Effector CD4-positive, alpha-beta T cell (primary cell): ENCODE measurements around the gene ZBTB7A.

Experiments
- DNase-seq: peaks from one replicate; pipeline ENCODE4 v3.0.0-alpha.2; 2020

The ZBTB7A gene

DNA sequence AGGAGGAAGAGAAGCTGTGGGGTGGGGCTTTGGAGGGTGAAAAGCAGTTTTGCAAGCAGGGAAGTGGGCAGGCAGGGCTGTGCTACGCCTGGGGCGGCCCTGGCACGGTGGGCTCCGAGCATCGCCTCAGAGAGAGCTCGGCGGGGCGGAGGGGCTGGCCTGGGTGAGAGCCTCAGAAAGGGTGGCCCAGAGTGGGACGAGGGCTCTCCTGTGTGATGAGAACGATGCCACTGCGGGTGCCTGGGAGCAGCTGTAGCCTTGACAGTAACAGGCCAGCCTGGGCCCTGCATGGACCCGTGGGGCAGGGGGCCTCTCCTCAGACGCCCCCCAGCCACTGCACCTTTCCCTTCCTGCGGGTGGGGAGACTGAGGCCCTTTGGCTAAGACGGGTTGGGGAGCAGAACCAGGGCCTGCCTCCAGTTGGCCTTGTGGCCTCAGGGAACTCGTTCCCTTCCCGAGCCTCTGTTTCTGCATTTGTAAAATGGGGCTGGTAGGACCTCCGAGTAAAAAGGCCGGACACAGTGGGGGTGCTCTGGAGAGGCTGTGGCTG lies 31.6 kb downstream of the ZBTB7A start:
- DNase-seq: no peak

- no peak for DNase-seq
These were observed 32.4 kb downstream of the ZBTB7A start for GRCh38 chr19:4034048-4035017.

DNA sequence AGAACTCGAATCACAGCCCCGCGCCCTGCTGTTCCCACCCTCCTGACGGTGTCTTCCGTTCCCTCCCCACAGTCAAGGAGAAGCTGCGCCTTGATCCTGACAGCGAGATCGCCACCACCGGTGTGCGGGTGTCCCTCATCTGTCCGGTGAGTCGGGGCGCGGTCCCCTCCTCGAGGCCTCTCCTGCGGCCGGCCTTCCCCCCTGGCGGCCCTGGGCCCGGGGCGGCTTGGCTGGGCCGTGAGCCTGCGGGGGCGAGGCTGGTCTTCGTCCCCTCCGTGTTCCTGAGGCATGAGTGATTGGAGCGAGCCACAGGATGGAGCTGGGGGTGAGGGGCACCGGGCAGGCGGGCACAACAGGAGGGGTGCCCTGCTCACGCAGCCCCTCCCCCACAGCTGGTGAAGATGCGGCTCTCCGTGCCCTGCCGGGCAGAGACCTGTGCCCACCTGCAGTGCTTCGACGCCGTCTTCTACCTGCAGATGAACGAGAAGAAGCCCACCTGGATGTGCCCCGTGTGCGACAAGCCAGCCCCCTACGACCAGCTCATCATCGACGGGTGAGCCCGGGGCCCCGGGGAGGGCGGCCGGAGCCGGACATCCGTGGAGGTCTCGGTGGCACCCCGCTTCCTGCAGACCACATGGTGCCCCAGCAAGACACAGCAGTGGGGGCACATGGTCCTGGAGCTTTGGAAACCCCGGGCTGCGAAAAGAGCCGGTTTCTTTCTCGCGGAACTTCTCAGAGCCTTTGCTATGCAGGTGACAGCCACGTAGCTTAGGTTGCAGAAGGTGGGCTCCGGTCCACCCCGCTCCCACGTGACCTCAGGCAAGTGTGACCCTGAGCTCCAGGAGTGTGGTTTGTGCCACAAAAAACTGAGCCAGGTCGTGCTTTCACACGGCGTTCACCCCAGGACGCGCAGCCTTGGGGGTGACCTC lies 33.4 kb downstream of the ZBTB7A start:
- DNase-seq: no peak

GRCh38 chr19:4032436-4032835 lies 34.3 kb downstream of the ZBTB7A start:
- no peak for DNase-seq

GRCh38 chr19:4031420-4031819 lies 35.3 kb downstream of the ZBTB7A start:
- no peak for DNase-seq

GRCh38 chr19:4030981-4031380 lies 35.7 kb downstream of the ZBTB7A start:
- DNase-seq: no peak

GRCh38 chr19:4030552-4030951 lies 36.1 kb downstream of the ZBTB7A start:
- no peak for DNase-seq

- no peak for DNase-seq
These were observed 37.5 kb downstream of the ZBTB7A start for GRCh38 chr19:4029247-4029614.

DNA sequence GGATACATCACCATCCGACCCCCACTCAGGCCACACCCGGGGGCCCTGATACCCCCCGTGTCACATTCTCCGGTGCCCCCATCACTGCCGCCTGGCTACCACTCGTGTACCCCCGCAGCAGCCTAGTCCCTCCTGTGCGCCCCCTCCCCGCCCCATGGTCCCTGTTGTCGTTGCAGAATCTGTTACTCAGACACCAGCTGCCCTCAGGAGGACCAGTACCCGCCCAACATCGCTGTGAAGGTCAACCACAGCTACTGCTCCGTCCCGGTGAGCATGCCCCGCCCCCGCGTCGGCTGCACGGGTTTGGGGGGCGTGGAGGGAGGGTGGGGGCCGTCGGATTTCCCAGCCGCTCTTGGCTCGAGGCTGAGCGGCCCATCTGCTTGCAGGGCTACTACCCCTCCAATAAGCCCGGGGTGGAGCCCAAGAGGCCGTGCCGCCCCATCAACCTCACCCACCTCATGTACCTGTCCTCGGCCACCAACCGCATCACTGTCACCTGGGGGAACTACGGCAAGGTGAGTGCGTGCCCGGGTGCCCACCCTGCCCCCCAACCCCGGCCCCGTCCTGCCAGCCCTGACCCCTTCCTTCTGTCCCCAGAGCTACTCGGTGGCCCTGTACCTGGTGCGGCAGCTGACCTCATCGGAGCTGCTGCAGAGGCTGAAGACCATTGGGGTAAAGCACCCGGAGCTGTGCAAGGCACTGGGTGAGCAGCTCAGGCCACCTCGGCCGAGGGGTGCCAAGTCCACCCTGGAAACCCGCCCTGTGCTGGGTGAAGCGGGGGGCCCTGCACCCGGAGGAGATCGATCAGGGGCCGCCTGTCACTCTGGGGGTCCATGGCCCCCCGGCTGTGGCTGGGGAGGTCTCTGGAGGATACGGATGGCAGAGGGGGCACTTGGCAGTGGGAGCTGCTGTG lies 38.1 kb downstream of the ZBTB7A start:
- DNase-seq: no peak

- no peak for DNase-seq
These were observed 39.6 kb downstream of the ZBTB7A start for GRCh38 chr19:4027146-4027545.

DNA sequence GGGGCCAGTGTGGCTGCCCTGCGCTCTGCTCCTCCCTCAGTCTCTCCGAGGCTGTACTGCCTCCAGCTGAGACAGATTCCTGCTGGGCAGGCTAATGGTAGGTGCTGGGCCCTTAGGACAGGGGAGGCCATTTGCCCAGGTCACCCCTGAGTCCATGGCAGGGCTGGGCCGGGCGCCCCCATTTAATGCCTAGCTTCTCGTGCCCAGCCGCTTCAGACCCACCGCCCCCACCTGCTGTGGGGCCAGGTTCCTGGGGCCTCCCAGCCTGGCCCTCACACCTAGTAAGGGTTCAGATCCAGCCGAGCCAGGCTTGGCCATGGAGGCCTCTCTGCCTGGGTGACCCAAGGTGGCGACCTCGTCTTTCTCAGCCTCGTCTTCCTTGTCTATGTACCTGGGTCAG lies 41.4 kb downstream of the ZBTB7A start:
- no peak for DNase-seq

DNA sequence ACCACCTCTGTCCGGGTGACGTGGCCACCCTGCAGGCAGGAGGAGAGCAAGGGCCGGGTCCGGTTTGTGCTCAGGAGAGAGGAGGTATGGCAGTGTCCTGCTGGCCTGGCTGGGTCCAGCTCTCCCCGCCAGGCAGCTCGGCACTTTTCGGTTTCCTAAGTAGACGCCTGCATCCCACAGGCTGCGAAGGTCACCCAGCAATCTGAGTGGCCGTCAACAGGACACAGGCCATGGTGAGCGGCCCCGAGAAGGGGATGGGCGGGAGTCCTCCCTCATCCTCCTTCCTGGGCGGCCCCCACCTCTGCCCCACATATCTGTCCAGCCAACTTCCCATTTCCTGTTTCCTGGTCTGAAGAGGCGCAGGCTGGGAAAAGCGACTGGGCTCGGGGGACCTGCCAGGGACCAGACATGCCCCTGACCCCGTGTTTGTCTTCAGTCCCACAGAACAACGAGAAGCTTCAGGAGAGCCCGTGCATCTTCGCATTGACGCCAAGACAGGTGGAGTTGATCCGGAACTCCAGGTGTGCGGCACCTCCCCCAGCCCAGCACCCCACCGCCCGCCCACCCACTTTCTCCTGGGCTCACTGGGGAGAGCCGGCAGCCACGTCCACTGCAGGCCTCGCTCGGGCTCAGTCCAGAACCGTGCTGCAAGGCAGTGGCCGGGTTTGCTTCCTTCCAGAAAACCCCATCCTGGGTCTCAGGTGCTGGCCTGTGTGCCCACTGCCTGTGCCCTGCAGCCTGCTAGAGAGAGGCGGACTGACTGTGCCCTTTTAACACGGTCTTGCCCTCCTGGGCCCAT lies 42.9 kb downstream of the ZBTB7A start:
- DNase-seq: no peak

DNA sequence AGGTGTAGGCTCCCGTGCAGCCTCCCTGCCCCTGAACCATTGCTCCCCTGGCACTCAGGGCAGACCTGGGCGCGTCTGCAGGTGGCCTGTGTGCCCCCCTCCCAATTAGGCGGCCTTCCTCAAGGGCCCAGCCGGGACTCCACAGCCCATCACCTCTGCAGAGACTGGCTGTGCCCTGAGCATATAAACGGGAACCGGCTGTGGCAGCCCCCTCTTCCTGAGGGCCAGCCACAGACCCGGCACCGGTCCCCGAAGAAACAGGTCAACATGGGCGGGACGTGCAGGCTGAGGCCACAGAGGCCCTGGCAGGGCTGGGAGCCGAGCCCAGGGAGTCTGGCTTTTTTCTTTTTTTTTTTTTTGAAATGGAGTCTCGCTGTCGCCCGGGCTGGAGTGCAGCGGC lies 47.1 kb downstream of the ZBTB7A start:
- no peak for DNase-seq

DNA sequence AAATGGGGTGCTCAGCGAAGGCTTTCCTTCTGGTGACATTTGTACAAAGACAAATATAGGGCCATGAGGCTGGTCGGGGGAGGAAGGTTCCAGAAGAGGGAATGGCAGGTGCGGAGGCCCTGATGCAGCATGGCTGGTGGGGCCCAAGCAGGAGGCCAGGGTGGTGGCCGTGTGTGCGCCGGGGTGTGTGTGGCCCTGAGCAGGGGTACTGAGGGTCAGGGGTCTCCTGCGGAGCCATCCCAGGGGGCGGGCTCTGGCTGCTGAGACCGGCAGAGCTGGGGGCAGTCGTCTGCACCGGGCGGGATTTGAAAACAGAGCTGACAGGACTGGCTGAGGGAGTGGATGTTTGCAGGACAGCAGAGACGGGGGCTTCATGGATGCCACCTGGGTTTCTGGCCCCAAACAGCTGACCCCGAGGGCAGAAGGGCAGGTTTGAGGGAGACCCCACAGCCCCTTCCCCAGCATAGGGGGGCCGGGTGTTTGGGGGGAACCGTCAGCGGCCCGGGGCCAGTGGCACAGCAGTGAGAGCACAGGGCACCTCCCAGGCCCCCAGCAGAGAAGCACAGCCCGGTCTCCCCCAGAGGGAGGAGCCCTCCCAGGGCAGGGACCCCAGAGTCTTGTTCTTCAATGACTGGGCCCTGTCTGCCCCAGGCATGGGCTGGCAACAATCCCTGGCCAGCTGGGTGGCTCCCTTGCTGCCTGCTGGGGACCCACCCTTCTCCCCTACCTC lies 47.8 kb downstream of the ZBTB7A start:
- no peak for DNase-seq

GRCh38 chr19:4018140-4018613 lies 48.5 kb downstream of the ZBTB7A start:
- DNase-seq: no peak

DNA sequence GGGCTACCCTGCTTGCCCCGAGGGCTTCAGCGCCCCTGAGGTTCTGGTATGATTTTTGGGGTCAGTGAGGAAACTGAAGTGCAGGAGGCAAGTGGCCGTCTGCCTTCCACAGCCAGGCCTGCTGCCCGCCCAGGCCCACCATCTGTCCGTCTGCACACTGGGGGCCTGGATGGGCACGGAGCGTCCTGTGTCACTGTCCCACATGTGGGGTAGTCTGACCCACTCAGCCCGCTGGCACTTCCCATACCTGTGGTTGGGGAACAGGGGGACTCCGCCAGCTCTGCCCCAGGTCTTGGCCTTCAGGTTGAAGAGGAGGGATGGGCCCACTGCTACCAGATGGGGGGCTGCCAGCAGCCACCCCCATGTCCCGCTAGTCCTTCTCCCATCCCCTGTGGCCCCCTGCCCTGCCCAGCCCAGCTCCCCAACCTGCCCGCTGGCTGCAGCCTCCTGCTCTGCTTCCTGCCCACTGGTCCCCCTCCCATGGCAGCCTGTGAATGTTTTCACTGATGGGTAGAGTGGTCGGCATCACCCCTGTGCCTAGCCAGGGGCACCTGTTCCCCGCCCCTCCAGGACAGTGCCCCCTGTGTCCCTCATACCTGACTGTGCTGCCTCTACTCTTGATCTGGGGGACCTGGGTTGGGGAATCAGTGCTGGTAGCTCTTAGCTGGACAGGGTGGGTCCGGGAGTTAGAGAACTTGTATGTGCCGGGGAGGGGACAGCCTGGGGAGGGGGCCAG lies 49.6 kb downstream of the ZBTB7A start:
- DNase-seq: no peak

DNA sequence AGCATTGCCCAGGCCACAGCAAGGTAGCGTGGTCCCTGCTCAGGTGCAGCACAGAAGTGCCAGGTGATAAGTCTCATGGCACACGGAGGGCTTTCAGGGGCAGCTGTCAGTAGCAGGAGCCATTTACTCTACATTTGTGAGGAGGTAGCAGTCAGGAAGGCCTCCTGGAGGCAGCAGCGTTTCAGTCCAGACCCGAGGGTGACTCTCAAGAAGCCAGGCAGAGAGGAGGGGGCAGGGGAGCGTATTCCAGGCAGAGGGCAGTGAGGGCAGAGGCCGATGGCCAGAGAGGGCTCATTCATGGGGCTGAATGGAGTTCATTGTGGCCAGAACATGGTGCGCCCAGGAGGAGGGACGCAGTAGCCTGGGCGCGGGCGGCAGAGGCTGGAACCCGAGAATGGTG lies 50.2 kb downstream of the ZBTB7A start:
- DNase-seq: no peak

DNA sequence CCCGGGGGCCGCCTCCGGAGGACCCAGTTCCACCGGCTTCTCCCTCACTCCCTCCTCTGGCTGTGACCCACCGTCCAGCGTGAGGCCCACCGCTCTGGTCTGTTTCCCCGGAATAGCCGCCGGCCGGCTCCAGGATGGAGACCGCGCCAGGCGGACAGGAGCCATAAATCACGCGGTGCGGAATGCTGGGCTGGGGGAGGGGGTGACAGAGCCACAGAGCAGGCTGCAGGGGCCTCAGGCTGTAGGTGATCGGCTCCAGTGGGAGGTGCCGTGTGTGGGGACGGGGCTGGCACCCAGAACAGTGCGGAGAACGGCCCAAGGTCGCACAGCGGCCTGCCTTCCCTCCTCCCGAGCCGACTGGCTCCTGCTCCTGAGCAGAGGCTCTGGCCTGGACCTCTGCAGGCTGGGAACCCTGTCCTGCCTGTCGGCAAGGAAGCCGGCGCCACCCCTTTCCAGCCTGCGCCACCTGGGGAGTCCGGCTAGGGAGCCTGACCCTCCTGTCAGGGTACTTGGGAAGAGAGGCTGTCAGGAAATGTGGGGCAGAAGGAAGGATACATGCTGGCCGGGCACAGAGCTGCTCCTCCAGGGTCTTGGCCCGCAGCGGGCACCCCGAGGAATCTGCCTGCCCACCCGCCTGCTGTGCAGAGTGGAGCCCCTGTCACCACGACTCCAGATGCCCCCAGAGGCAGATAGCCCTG lies 50.8 kb downstream of the ZBTB7A start:
- no peak for DNase-seq
